Keratinocyte (primary cell): ENCODE measurements around the gene RYR2. TPM values are rescaled to one million over a fixed set of nuclear protein-coding genes. Genes with fewer than 3 reads are reported as not detected.

Source experiments
- DNase-seq: peaks from one replicate; pipeline ENCODE4 v3.0.0-alpha.2; 2011; ENCODE audit warnings: low read depth, missing footprints, low spot score
- FAIRE-seq: peaks from 2 replicates; lab custom pipeline; 2011; peaks lifted over from hg19 to GRCh38; lab: Jason Lieb, UNC
- H2AFZ ChIP-seq: 2 replicates; pipeline ENCODE4 v1.6.0; 2012; ENCODE audit warnings: low read length, control low read depth, inconsistent platforms; ENCODE audit not compliant: control insufficient read depth
- H3K27ac ChIP-seq: 2 replicates; pipeline ENCODE4 v1.5.1; 2011; ENCODE audit warnings: low read length; ENCODE audit not compliant: control insufficient read depth, insufficient read depth
- H3K27me3 ChIP-seq: 3 replicates; pipeline ENCODE4 v1.6.0; 2011; ENCODE audit warnings: low read length; ENCODE audit not compliant: control insufficient read depth, insufficient read depth; ENCODE audit errors: extremely low read depth
- H3K36me3 ChIP-seq, 2 experiments: 2 replicates in 1 of 2; 3 replicates in 1 of 2; pipeline ENCODE4 v1.5.1; 2011; ENCODE audit warnings: low read length in 2 of 2, mild to moderate bottlenecking in 1 of 2; ENCODE audit not compliant: control insufficient read depth in 2 of 2, insufficient read depth in 2 of 2; ENCODE audit errors: extremely low read depth in 1 of 2
- H3K4me1 ChIP-seq: 3 replicates; pipeline ENCODE4 v1.5.1; 2011; ENCODE audit warnings: low read length; ENCODE audit not compliant: control insufficient read depth, insufficient read depth; ENCODE audit errors: extremely low read depth
- H3K4me2 ChIP-seq: 3 replicates; pipeline ENCODE4 v1.6.0; 2011; ENCODE audit warnings: low read depth, low read length; ENCODE audit not compliant: control insufficient read depth, insufficient read depth; ENCODE audit errors: extremely low read depth
- H3K4me3 ChIP-seq, 3 experiments: fragments of 200-600 bp in 1 of 3; sonication (generic) in 1 of 3; 2 replicates in 2 of 3; 3 replicates in 1 of 3; pipeline ENCODE4 v1.5.1; 2011 to 2016; ENCODE audit warnings: low read length in 3 of 3, mild to moderate bottlenecking in 3 of 3, control low read depth in 2 of 3, inconsistent platforms in 1 of 3, low read depth in 1 of 3, mixed read lengths in 1 of 3, mixed run types in 1 of 3, moderate library complexity in 1 of 3; ENCODE audit not compliant: control insufficient read depth in 2 of 3, insufficient read depth in 2 of 3; ENCODE audit errors: extremely low read depth in 1 of 3
- H3K79me2 ChIP-seq: 2 replicates; pipeline ENCODE4 v1.6.0; 2012; ENCODE audit warnings: low read length; ENCODE audit not compliant: control insufficient read depth, insufficient read depth
- H3K9ac ChIP-seq: 3 replicates; pipeline ENCODE4 v1.6.0; 2011; ENCODE audit warnings: low read length; ENCODE audit not compliant: control insufficient read depth, insufficient read depth; ENCODE audit errors: extremely low read depth
- H3K9me1 ChIP-seq: 3 replicates; pipeline ENCODE4 v1.6.0; 2011; ENCODE audit warnings: low read length; ENCODE audit not compliant: control insufficient read depth, insufficient read depth; ENCODE audit errors: extremely low read depth
- H3K9me3 ChIP-seq: 2 replicates; pipeline ENCODE4 v1.5.1; 2012; ENCODE audit warnings: low read depth, low read length; ENCODE audit not compliant: control insufficient read depth
- H4K20me1 ChIP-seq: 3 replicates; pipeline ENCODE4 v1.6.0; 2011; ENCODE audit warnings: low read length; ENCODE audit not compliant: control insufficient read depth, insufficient read depth; ENCODE audit errors: extremely low read depth
- CTCF ChIP-seq, 3 experiments: IDR thresholded peaks in 1 of 3; conservative IDR thresholded peaks in 1 of 3; optimal IDR thresholded peaks in 1 of 3; 2 replicates in 2 of 3; 3 replicates in 1 of 3; pipeline versions ENCODE3 to v1.5.1; 2011; ENCODE audit warnings: low read length in 3 of 3, mild to moderate bottlenecking in 3 of 3, moderate library complexity in 2 of 3, control low read depth in 1 of 3, inconsistent platforms in 1 of 3; ENCODE audit not compliant: insufficient read depth in 2 of 3; ENCODE audit errors: extremely low read depth in 1 of 3
- EZH2 ChIP-seq: IDR thresholded peaks from one replicate; pipeline ENCODE4 v1.6.1; 2012; ENCODE audit warnings: inconsistent platforms, mild to moderate bottlenecking, low read length, moderate library complexity
- dilution Hi-C: fragments of 300-500 bp; cut with MboI; formaldehyde crosslinking; loops from one replicate; pipeline ENCODE4 v1.7.0; 2020; ENCODE audit warnings: low sequenced_read_pairs; ENCODE audit not compliant: extremely low pct_ligation_motif_present
- polyA plus RNA-seq, 5 experiments: library from polyadenylated mRNA; depleted of rRNA in 3 of 5; stranded (reverse) in 3 of 5; stranded (forward) in 1 of 5; unstranded in 1 of 5; fragments of >200 nt; gene quantifications; 1 replicate in 1 of 5; 2 replicates in 3 of 5; 3 replicates in 1 of 5; pipeline versions ENCODE4 v1.2.1 to v1.2.3, GENCODE V29; 2011 to 2012; ENCODE audit warnings: missing spikeins in 2 of 5, low read depth in 1 of 5, low replicate concordance in 1 of 5

The RYR2 gene
- polyA plus RNA-seq, 1 donor (not counting 4 experiments of a cell fraction or from before 2014, with no cell fraction given) = 0.05 TPM

- Histone ChIP-seq H3K27ac (no peak overlapping the region), H3K36me3 (no peaks in the 10 kb centered on the region), H2AFZ (no peak overlapping the region), H3K9ac (no peak overlapping the region), H3K27me3 (no peaks in the 10 kb centered on the region), H3K4me3 (no peak overlapping the region), H3K79me2 (no peaks in the 10 kb centered on the region), H4K20me1 (no peaks in the 10 kb centered on the region), H3K4me1 (no peaks in the 10 kb centered on the region), H3K9me3 (no peaks in the 10 kb centered on the region), H3K9me1 (no peaks in the 10 kb centered on the region), H3K4me2 (no peak overlapping the region)
- DNase-seq (no peak), FAIRE-seq (no peak)
- dilution Hi-C loops = no loop called here
- TF ChIP-seq CTCF (optimal IDR thresholded peaks at IDR 0.05 in 1 of 3, IDR thresholded peaks at IDR 0.05 in 1 of 3, conservative IDR thresholded peaks at IDR 0.05 in 1 of 3; ENCODE audit: extremely low read depth in 1 of 3, insufficient read depth in 2 of 3, low read length in 3 of 3) = no peak
- TF ChIP-seq EZH2 = no peak
Observed at GRCh38 chr1:237736372-237737029, 694.5 kb downstream of the RYR2 start.

- dilution Hi-C loops = no loop called here
Observed at GRCh38 chr1:237737448-237737847, 695.5 kb downstream of the RYR2 start.

More at GRCh38 chr1:237737448-237737847, 695.5 kb downstream of the RYR2 start:
- Histone ChIP-seq H3K9me1 (no peaks in the 10 kb centered on the region), H3K27ac (no peak overlapping the region), H3K9me3 (no peaks in the 10 kb centered on the region), H3K9ac (no peak overlapping the region), H3K4me2 (no peak overlapping the region), H4K20me1 (no peaks in the 10 kb centered on the region), H2AFZ (no peak overlapping the region), H3K4me1 (no peaks in the 10 kb centered on the region), H3K79me2 (no peaks in the 10 kb centered on the region), H3K36me3 (no peaks in the 10 kb centered on the region), H3K27me3 (no peaks in the 10 kb centered on the region), H3K4me3 (no peak overlapping the region)
- FAIRE-seq = no peak
- TF ChIP-seq EZH2 = no peak
- DNase-seq = no peak
